ENCODE measurements around the gene KCNC4. TPM values are rescaled to one million over a fixed set of nuclear protein-coding genes. Genes with fewer than 3 reads are reported as not detected.
A peak's percentile ranks its signal among the peaks of the same experiment; 100 is the strongest.

KCNC4 gene
- total and polyA plus RNA-seq, 8 donors, result 1.1 to 16.5 (median 3.0) TPM

GRCh38 chr1:110201157-110201825 lies 8.8 kb upstream of the KCNC4 start:
- Histone ChIP-seq H3K4me3 (no peak overlapping the region), H3K4me1 (peaks cover 4 to 11% (median 8%) of the 10 kb centered on the region in 4 donors), H3K27ac (no peak overlapping the region), H3K36me3 (no peaks in the 10 kb centered on the region), H3K9me3 (no peaks in the 10 kb centered on the region), H3K27me3 (no peaks in the 10 kb centered on the region)
- intact Hi-C loops (cut with DNase I; ENCODE audit: low total_unique reads), result no loop called here
- DNase-seq, result no peak
- TF ChIP-seq CTCF (IDR thresholded peaks at IDR 0.05) (no peak), EP300 (IDR thresholded peaks at IDR 0.05) (no peak), POLR2A (IDR thresholded peaks at IDR 0.05) (no peak), POLR2AphosphoS5 (IDR thresholded peaks at IDR 0.05) (no peak)
- 78 to 92% (median 82%) methylated on average over 7 to 10 of the region's 10 CpGs for WGBS, 5 donors

- DNase-seq, result peak; percentile 59 to 89
- peak overlapping the region in 1 of 5 donors; percentile 29 for H3K27ac ChIP-seq
- no peaks in the 10 kb centered on the region for H3K9me3 ChIP-seq
- no peaks in the 10 kb centered on the region for H3K36me3 ChIP-seq
- peaks cover 4 to 11% (median 8%) of the 10 kb centered on the region in 4 donors for H3K4me1 ChIP-seq
- TF ChIP-seq POLR2AphosphoS5 (IDR thresholded peaks at IDR 0.05), result no peak
- TF ChIP-seq EP300 (IDR thresholded peaks at IDR 0.05), result no peak
- peak in 5 of 7 experiments; percentile 81 to 91 (median 88) for TF ChIP-seq CTCF (IDR thresholded peaks at IDR 0.05)
- no peak for TF ChIP-seq POLR2A (IDR thresholded peaks at IDR 0.05)
- WGBS, 5 donors, result 22 to 38% (median 28%) methylated on average over 6 of the region's 6 CpGs
- intact Hi-C loops (cut with DNase I; ENCODE audit: low total_unique reads), result no loop called here
- no peaks in the 10 kb centered on the region for H3K27me3 ChIP-seq
- H3K4me3 ChIP-seq, result no peak overlapping the region
Observed at GRCh38 chr1:110203021-110203661, 7.0 kb upstream of the KCNC4 start.

- intact Hi-C loops (cut with DNase I; ENCODE audit: low total_unique reads), result no loop called here
- no peak overlapping the region for H3K27ac ChIP-seq
- DNase-seq, result no peak
- H3K4me1 ChIP-seq, result peaks cover 12 to 25% (median 21%) of the 10 kb centered on the region in 4 donors
- no peaks in the 10 kb centered on the region for H3K27me3 ChIP-seq
- TF ChIP-seq EP300 (IDR thresholded peaks at IDR 0.05) (no peak), POLR2AphosphoS5 (IDR thresholded peaks at IDR 0.05) (no peak), CTCF (IDR thresholded peaks at IDR 0.05) (no peak), POLR2A (IDR thresholded peaks at IDR 0.05) (no peak)
- no peaks in the 10 kb centered on the region for H3K36me3 ChIP-seq
- H3K9me3 ChIP-seq, result no peaks in the 10 kb centered on the region
- H3K4me3 ChIP-seq, result no peak overlapping the region
- 71 to 89% (median 78%) methylated on average over 4 of the region's 4 CpGs for WGBS, 5 donors
Observed at GRCh38 chr1:110205156-110205555, 5.0 kb upstream of the KCNC4 start.

- H3K4me3 ChIP-seq, result no peak overlapping the region
- peaks cover 12 to 26% (median 21%) of the 10 kb centered on the region in 4 donors for H3K4me1 ChIP-seq
- no peaks in the 10 kb centered on the region for H3K36me3 ChIP-seq
- no peaks in the 10 kb centered on the region for H3K9me3 ChIP-seq
- WGBS, 5 donors, result 75 to 82% (median 78%) methylated on average over 6 of the region's 6 CpGs
- DNase-seq, result no peak
- intact Hi-C loops (cut with DNase I; ENCODE audit: low total_unique reads), result loop anchor here (2.0 kb wide), 1 partner anchor 105 kb away; no protein-coding TSS in a partner anchor
- H3K27me3 ChIP-seq, result no peaks in the 10 kb centered on the region
- H3K27ac ChIP-seq, result no peak overlapping the region
- TF ChIP-seq CTCF (IDR thresholded peaks at IDR 0.05), result no peak
- no peak for TF ChIP-seq EP300 (IDR thresholded peaks at IDR 0.05)
- no peak for TF ChIP-seq POLR2AphosphoS5 (IDR thresholded peaks at IDR 0.05)
- no peak for TF ChIP-seq POLR2A (IDR thresholded peaks at IDR 0.05)
Observed at GRCh38 chr1:110205591-110206155, 4.4 kb upstream of the KCNC4 start.

Data from stomach (tissue), 9 donors.